ENCODE data around the gene FTCD.

Gene FTCD

DNA sequence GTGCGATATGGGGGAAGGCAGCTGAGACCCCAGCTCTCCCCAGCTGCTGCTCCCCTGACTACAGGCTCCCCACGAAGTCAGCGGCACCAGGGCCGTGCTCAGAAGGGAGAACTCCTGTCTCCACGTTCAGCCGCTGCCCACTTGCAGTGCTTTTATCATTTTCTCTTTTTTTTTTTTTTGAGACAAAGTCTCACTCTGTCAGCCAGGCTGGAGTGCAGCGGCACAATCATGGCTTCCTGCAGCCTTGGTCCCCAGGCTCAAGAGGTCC, 933 bp upstream of the FTCD start:
- Histone ChIP-seq H3K9ac (no peak overlapping the region), H3K36me3 (ENCODE audit: control insufficient read depth, insufficient read depth, low read length) (no peaks in the 10 kb centered on the region), H3K79me2 (no peaks in the 10 kb centered on the region), H3K27ac (no peak overlapping the region), H3K27me3 (ENCODE audit: control insufficient read depth, insufficient read depth, low read length) (no peaks in the 10 kb centered on the region), H3K4me2 (ENCODE audit: low read length) (no peak overlapping the region), H3K9me3 (ENCODE audit: control insufficient read depth, low read length) (no peaks in the 10 kb centered on the region), H3K4me1 (no peaks in the 10 kb centered on the region), H2AFZ (no peak overlapping the region), H3K4me3 (ENCODE audit: low read depth, low read length) (no peak overlapping the region)
- TF ChIP-seq, protein P1, sequence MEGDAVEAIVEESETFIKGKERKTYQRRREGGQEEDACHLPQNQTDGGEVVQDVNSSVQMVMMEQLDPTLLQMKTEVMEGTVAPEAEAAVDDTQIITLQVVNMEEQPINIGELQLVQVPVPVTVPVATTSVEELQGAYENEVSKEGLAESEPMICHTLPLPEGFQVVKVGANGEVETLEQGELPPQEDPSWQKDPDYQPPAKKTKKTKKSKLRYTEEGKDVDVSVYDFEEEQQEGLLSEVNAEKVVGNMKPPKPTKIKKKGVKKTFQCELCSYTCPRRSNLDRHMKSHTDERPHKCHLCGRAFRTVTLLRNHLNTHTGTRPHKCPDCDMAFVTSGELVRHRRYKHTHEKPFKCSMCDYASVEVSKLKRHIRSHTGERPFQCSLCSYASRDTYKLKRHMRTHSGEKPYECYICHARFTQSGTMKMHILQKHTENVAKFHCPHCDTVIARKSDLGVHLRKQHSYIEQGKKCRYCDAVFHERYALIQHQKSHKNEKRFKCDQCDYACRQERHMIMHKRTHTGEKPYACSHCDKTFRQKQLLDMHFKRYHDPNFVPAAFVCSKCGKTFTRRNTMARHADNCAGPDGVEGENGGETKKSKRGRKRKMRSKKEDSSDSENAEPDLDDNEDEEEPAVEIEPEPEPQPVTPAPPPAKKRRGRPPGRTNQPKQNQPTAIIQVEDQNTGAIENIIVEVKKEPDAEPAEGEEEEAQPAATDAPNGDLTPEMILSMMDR (IDR thresholded peaks at IDR 0.05) = no peak

GRCh38 chr21:46154955-46155513, 345 bp downstream of the FTCD start:
- Histone ChIP-seq H3K9me3 (ENCODE audit: control insufficient read depth, low read length) (no peaks in the 10 kb centered on the region), H3K36me3 (ENCODE audit: control insufficient read depth, insufficient read depth, low read length) (no peaks in the 10 kb centered on the region), H2AFZ (no peak overlapping the region), H3K27ac (no peak overlapping the region), H3K79me2 (no peaks in the 10 kb centered on the region), H3K27me3 (ENCODE audit: control insufficient read depth, insufficient read depth, low read length) (no peaks in the 10 kb centered on the region), H3K9ac (no peak overlapping the region), H3K4me1 (no peaks in the 10 kb centered on the region), H3K4me2 (ENCODE audit: low read length) (no peak overlapping the region), H3K4me3 (ENCODE audit: low read depth, low read length) (no peak overlapping the region)
- TF ChIP-seq, protein P1 (IDR thresholded peaks at IDR 0.05) = no peak

DNA sequence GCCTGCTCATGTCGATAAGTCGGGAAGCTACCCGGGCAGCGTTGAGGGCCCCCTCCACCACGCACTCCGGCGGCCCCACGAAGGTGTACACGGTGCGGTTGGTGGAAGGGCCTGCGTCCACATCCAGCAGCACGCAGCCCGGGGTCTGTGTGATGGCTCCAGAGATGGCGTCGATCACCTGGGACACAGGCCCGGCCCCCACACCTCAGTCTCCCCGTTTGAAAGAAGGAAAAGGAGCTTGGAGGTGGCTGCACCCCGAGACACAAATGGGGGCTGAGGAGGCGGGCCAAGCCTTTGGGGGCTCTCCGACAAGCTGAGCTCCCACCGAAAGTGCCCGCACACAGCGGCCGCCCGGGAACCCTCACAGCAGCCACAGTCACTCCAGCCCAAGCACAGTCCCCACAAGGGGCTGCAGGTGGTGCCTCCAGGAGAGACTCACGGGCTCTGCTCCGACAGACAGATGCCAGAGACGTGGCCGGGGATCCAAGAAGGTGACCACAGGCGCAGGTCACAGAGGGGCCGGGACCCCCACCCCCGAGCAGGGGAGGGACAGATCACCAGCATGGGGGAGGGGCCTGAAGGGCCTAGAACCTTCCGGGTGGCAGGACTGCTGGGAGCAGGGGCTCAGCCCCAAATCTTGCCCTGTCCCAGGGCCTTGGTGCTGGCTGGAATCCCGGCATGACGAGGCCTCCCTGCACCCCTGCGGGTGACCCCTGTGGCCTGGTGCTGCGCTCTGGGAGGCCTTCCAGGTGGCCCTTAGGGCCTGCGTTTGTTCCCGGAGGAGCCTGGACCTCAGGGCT, 1.0 kb downstream of the FTCD start:
- Histone ChIP-seq H2AFZ (no peak overlapping the region), H3K4me3 (ENCODE audit: low read depth, low read length) (no peak overlapping the region), H3K4me1 (no peaks in the 10 kb centered on the region), H3K9me3 (ENCODE audit: control insufficient read depth, low read length) (no peaks in the 10 kb centered on the region), H3K79me2 (no peaks in the 10 kb centered on the region), H3K27ac (no peak overlapping the region), H3K9ac (no peak overlapping the region), H3K36me3 (ENCODE audit: control insufficient read depth, insufficient read depth, low read length) (no peaks in the 10 kb centered on the region), H3K27me3 (ENCODE audit: control insufficient read depth, insufficient read depth, low read length) (no peaks in the 10 kb centered on the region), H3K4me2 (ENCODE audit: low read length) (no peak overlapping the region)
- TF ChIP-seq, protein P1 (IDR thresholded peaks at IDR 0.05) = no peak

DNA sequence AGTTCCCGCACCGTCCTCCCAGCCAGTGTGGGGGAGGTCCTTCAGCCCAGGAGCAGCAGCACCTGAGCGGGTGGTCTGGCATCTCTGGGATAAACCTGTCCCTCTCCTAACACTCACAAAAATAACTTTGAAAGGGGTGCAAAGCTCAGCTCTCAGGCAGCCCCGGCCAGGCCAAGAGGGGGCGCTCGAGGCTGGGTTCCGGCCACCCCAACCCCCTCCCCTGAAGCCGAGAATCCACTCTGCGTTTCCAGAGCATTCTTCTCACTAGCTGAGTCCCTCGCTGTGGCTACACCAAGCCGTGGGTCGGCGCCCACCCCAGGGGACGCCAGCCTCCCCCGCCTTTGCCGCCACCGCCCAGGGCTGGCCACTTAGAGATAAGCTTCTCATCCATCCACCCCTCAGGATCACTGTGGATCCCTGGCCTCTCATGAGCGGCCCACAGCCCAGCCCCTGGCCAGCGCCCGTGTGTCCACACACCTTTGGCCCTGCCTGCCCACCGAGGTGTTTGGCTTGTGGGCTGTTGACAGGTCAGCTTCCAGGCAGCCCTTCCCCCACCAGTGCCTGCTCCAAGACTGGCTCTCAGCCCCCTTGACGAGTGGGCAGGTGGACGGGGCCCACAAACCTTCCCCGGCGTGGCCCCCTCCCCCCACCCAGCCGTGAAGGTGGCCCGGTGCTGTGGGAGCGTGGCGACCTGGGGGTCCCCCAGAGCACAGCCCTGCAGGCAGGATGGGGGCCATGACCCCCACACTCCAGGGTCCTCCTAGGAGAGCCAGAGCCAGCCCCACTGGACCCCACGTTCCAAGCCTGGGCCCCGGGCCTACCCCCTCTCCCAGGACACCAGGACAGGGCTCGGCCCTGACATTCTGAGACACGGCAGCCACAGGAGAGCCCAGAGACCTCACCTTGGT, 1.9 kb downstream of the FTCD start:
- Histone ChIP-seq H3K79me2 (no peaks in the 10 kb centered on the region), H3K4me1 (no peaks in the 10 kb centered on the region), H3K4me2 (ENCODE audit: low read length) (peak overlapping the region; percentile 22), H3K36me3 (ENCODE audit: control insufficient read depth, insufficient read depth, low read length) (no peaks in the 10 kb centered on the region), H3K9ac (no peak overlapping the region), H3K27ac (no peak overlapping the region), H3K9me3 (ENCODE audit: control insufficient read depth, low read length) (no peaks in the 10 kb centered on the region), H2AFZ (no peak overlapping the region), H3K27me3 (ENCODE audit: control insufficient read depth, insufficient read depth, low read length) (no peaks in the 10 kb centered on the region), H3K4me3 (ENCODE audit: low read depth, low read length) (no peak overlapping the region)
- TF ChIP-seq, protein P1 (IDR thresholded peaks at IDR 0.05) = no peak
